Spleen (tissue), 11 donors: Measurements from ENCODE around the gene CNPY1. TPM values are rescaled to one million over a fixed set of nuclear protein-coding genes. Genes with fewer than 3 reads are reported as not detected.

ENCODE experiments used
- DNase-seq: peaks from one replicate; pipeline ENCODE4 v3.0.0-alpha.2; 2020
- H3K27ac ChIP-seq, 8 donors: fragments of 200-600 bp; sonication (generic) in 7 of 8; 1 replicate in 4 of 8; 2 replicates in 4 of 8; pipeline versions ENCODE4 v1.5.0 to v1.8.0; 2016 to 2021; ENCODE audit warnings: inconsistent platforms in 4 of 8, mild to moderate bottlenecking in 4 of 8, moderate library complexity in 1 of 8
- H3K27me3 ChIP-seq, 7 donors: fragments of 200-600 bp; sonication (generic) in 6 of 7; replicated peaks in 1 of 7; 1 replicate in 4 of 7; 2 replicates in 3 of 7; pipeline versions ENCODE4 v1.5.0 to v1.8.0; 2016 to 2021; ENCODE audit warnings: inconsistent platforms in 3 of 7, mild to moderate bottlenecking in 1 of 7
- H3K36me3 ChIP-seq, 6 donors: fragments of 200-600 bp; sonication (generic) in 5 of 6; 1 replicate in 4 of 6; 2 replicates in 2 of 6; pipeline versions ENCODE4 v1.5.0 to v1.8.0; 2016 to 2021; ENCODE audit warnings: inconsistent platforms in 2 of 6
- H3K4me1 ChIP-seq, 6 donors: fragments of 200-600 bp; sonication (generic) in 5 of 6; 1 replicate in 3 of 6; 2 replicates in 3 of 6; pipeline versions ENCODE4 v1.5.0 to v1.8.0; 2016 to 2021; ENCODE audit warnings: inconsistent platforms in 3 of 6
- H3K4me3 ChIP-seq, 8 donors: fragments of 200-600 bp; sonication (generic) in 7 of 8; 1 replicate in 4 of 8; 2 replicates in 4 of 8; pipeline versions ENCODE4 v1.5.0 to v1.8.0; 2016 to 2021; ENCODE audit warnings: inconsistent platforms in 4 of 8, mild to moderate bottlenecking in 4 of 8, moderate library complexity in 2 of 8
- H3K9me3 ChIP-seq, 8 donors: fragments of 200-600 bp; sonication (generic) in 7 of 8; 1 replicate in 4 of 8; 2 replicates in 4 of 8; pipeline versions ENCODE4 v1.5.0 to v1.8.0; 2016 to 2021; ENCODE audit warnings: inconsistent platforms in 4 of 8
- CTCF ChIP-seq, 11 experiments: fragments of 200-600 bp in 7 of 11; fragments of 450-650 bp in 4 of 11; sonication (generic) in 4 of 11; IDR thresholded peaks in 8 of 11; conservative IDR thresholded peaks in 3 of 11; 1 replicate in 7 of 11; 2 replicates in 4 of 11; pipeline versions ENCODE4 v1.4.0 to v1.8.0; 2016 to 2021; ENCODE audit warnings: antibody characterized with exemption in 11 of 11, inconsistent platforms in 4 of 11, mild to moderate bottlenecking in 1 of 11
- POLR2A ChIP-seq, 3 donors: fragments of 450-650 bp; IDR thresholded peaks; one replicate each; pipeline ENCODE4 v1.5.1; 2017; ENCODE audit warnings: antibody characterized with exemption in 3 of 3, mild to moderate bottlenecking in 1 of 3
- POLR2AphosphoS5 ChIP-seq, 3 donors: sonication (generic); formaldehyde crosslinking; IDR thresholded peaks; one replicate each; pipeline ENCODE4 v1.5.1; 2017; ENCODE audit warnings: antibody characterized with exemption in 3 of 3
- WGBS, 5 donors: extraction: QIAGEN DNeasy Blood & Tissue Kit in 3 of 5; methylation state at CpG; one replicate each; pipeline versions ENCODE4 v1.1.5 to v1.1.7; 2013 to 2018; 5-methylcytosine and 5-hydroxymethylcytosine counted together
- intact Hi-C: fragments of 100-400 bp; cut with DNase I; formaldehyde crosslinking; loops from one replicate; pipeline ENCODE4 v1.15.0; 2023; ENCODE audit warnings: low total_unique reads
- polyA plus RNA-seq, 3 donors: library from polyadenylated mRNA; stranded (reverse); fragments of 200-250 nt; gene quantifications; one replicate each; pipeline ENCODE4 v1.2.1, GENCODE V29; 2013
- total RNA-seq, 7 donors: library from RNA; depleted of rRNA in 3 of 7; stranded (reverse); fragments of >200 nt in 3 of 7; fragmentation: NEBNext Ultra II Directional in 4 of 7; extraction: Animal tissue kit (Norgen Biotek cat#: 25700) in 4 of 7; gene quantifications; one replicate each; pipeline versions ENCODE4 v1.1.0 to v1.2.1, GENCODE V29; 2016 to 2021
- donor health status: healthy with polysubstance abuse.
- donor health status: DM: no; HTN: no; CAD: no; lungs with moderate emphysema.
- donor health status: DM: no; HTN: no; CAD: no.
- donor health status: Bipolar disorder and iron deficiency.
- donor health status: healthy.
- donor health status: DM: no; HTN: no; CAD: no.
- donor health status: DM: yes; HTN: yes; CAD: no.

The CNPY1 gene
- total and polyA plus RNA-seq, 10 donors, result not detected

- no peak overlapping the region for H3K4me3 ChIP-seq
- peaks cover 0 to 6% (median 0%) of the 10 kb centered on the region in 6 donors for H3K4me1 ChIP-seq
- no peak for DNase-seq
- peaks cover 0 to 100% (median 6%) of the 10 kb centered on the region in 7 donors for H3K27me3 ChIP-seq
- no peak overlapping the region for H3K27ac ChIP-seq
- WGBS, 5 donors, result 28 to 30% (median 29%) methylated on average over 13 of the region's 13 CpGs
- H3K36me3 ChIP-seq, result no peaks in the 10 kb centered on the region
- no peaks in the 10 kb centered on the region for H3K9me3 ChIP-seq
- intact Hi-C loops, result no loop called here
- TF ChIP-seq POLR2A (IDR thresholded peaks at IDR 0.05) (no peak), POLR2AphosphoS5 (IDR thresholded peaks at IDR 0.05) (no peak), CTCF (IDR thresholded peaks at IDR 0.05 in 8 of 11, conservative IDR thresholded peaks at IDR 0.05 in 3 of 11) (no peak)
Observed at GRCh38 chr7:155483245-155483644, 63.1 kb downstream of the CNPY1 start.

GRCh38 chr7:155482511-155483183 is 63.7 kb downstream of the CNPY1 start:
- peaks cover 0 to 100% (median 6%) of the 10 kb centered on the region in 7 donors for H3K27me3 ChIP-seq
- WGBS, 5 donors, result 58 to 67% (median 63%) methylated on average over 17 of the region's 17 CpGs

DNA sequence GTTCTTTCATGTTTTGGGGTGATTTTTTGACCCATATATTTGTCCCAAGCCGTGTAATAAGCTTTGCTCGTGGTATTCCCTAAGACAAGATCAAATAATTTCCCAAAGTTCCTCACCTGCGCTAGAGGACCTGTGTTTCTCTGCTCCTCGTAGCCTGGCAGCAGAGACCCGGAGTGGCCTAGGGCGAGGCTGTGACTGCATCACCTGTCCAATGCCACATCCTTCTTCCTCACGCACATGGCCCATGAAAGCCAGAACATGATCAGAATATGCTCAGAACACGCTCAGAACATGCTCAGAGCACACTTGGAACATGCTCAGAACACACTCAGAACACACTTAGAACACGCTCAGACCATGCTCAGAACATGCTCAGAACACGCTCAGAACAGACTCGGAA is 64.6 kb downstream of the CNPY1 start:
- WGBS, 5 donors, result 89 to 98% (median 92%) methylated on average over 11 of the region's 11 CpGs
- peaks cover 0 to 99% (median 9%) of the 10 kb centered on the region in 7 donors for H3K27me3 ChIP-seq
- no peak for DNase-seq

More at GRCh38 chr7:155482511-155483183, 63.7 kb downstream of the CNPY1 start:
- Histone ChIP-seq H3K4me3 (no peak overlapping the region), H3K4me1 (peaks cover 0 to 6% (median 0%) of the 10 kb centered on the region in 6 donors), H3K27ac (no peak overlapping the region), H3K36me3 (no peaks in the 10 kb centered on the region), H3K9me3 (no peaks in the 10 kb centered on the region)
- intact Hi-C loops, result no loop called here
- TF ChIP-seq CTCF (IDR thresholded peaks at IDR 0.05 in 8 of 11, conservative IDR thresholded peaks at IDR 0.05 in 3 of 11), result no peak
- TF ChIP-seq POLR2AphosphoS5 (IDR thresholded peaks at IDR 0.05), result no peak
- no peak for TF ChIP-seq POLR2A (IDR thresholded peaks at IDR 0.05)
- no peak for DNase-seq

More for the DNA sequence above, 64.6 kb downstream of the CNPY1 start:
- TF ChIP-seq POLR2A (IDR thresholded peaks at IDR 0.05) (no peak), CTCF (IDR thresholded peaks at IDR 0.05 in 8 of 11, conservative IDR thresholded peaks at IDR 0.05 in 3 of 11) (no peak), POLR2AphosphoS5 (IDR thresholded peaks at IDR 0.05) (no peak)
- no peak overlapping the region for H3K27ac ChIP-seq
- no peaks in the 10 kb centered on the region for H3K9me3 ChIP-seq
- no peak overlapping the region for H3K4me3 ChIP-seq
- H3K4me1 ChIP-seq, result peaks cover 0 to 6% (median 0%) of the 10 kb centered on the region in 6 donors
- intact Hi-C loops, result no loop called here
- no peaks in the 10 kb centered on the region for H3K36me3 ChIP-seq
